OCI-LY1 (cell line): ENCODE data around the gene SYCE3.

ENCODE experiments used
- EZH2 ChIP-seq: fragments of 200-600 bp; sonication (generic), shearing (Covaris generic); IDR thresholded peaks from 2 replicates; pipeline ENCODE4 v1.8.0; 2017; ENCODE audit warnings: borderline replicate concordance, mixed run types, mild to moderate bottlenecking, antibody characterized with exemption, low read length, moderate library complexity, mixed read lengths
- TF ChIP-seq, protein P1 (sequence below): fragments of 200-600 bp; sonication (generic), shearing (Covaris generic); IDR thresholded peaks from 2 replicates; pipeline ENCODE4 v1.5.1; 2017; ENCODE audit warnings: mild to moderate bottlenecking, antibody characterized with exemption, low read length, moderate library complexity, mixed read lengths

DNA sequence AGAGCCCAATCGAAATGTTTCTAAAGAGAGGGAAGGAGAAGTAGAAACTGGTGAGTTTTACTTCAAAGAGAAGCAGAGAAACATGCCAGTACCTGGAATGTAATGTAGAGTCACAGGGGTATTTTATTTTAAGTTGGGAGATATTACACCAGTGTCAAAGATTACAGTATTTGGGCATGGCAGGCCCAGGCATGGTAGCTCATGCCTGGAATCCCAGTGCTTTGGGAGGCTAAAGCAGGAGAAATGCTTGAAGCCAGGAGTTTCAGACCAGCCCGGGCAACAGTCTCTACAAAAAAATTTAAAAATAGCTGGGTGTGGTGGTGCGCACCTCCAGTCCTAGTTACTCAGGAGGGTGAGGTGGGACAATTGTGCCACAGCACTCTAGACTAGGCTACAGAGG lies 2.7 kb downstream of the SYCE3 start:
- TF ChIP-seq, protein P1, sequence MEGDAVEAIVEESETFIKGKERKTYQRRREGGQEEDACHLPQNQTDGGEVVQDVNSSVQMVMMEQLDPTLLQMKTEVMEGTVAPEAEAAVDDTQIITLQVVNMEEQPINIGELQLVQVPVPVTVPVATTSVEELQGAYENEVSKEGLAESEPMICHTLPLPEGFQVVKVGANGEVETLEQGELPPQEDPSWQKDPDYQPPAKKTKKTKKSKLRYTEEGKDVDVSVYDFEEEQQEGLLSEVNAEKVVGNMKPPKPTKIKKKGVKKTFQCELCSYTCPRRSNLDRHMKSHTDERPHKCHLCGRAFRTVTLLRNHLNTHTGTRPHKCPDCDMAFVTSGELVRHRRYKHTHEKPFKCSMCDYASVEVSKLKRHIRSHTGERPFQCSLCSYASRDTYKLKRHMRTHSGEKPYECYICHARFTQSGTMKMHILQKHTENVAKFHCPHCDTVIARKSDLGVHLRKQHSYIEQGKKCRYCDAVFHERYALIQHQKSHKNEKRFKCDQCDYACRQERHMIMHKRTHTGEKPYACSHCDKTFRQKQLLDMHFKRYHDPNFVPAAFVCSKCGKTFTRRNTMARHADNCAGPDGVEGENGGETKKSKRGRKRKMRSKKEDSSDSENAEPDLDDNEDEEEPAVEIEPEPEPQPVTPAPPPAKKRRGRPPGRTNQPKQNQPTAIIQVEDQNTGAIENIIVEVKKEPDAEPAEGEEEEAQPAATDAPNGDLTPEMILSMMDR, result no peak
- no peak for TF ChIP-seq EZH2
